Immature natural killer cell (primary cell): ENCODE measurements around the gene C20orf141. TPM values are rescaled to one million over a fixed set of nuclear protein-coding genes. Genes with fewer than 3 reads are reported as not detected.
"Not testable (repeated sequence)": the region's sequence is repeated elsewhere in the genome, so short reads cannot be mapped to it uniquely, and the experiment has no call there.

Experiments used
- DNase-seq, 3 donors: peaks; one replicate each; pipeline ENCODE4 v3.0.0; 2022; ENCODE audit warnings: mixed read lengths in 1 of 3
- H3K27ac Mint-ChIP-seq, 6 donors: one replicate each; pipeline ENCODE4 v1.8.0; 2020; ENCODE audit warnings: mixed read lengths in 6 of 6, mild to moderate bottlenecking in 5 of 6, inconsistent platforms in 4 of 6, moderate library complexity in 3 of 6
- H3K27me3 Mint-ChIP-seq, 3 donors: one replicate each; pipeline ENCODE4 v1.8.0; 2020 to 2021; ENCODE audit warnings: low read depth in 3 of 3, mild to moderate bottlenecking in 3 of 3, mixed read lengths in 3 of 3, moderate library complexity in 3 of 3, inconsistent platforms in 1 of 3
- H3K36me3 Mint-ChIP-seq, 3 donors: one replicate each; pipeline ENCODE4 v1.8.0; 2020; ENCODE audit warnings: mixed read lengths in 3 of 3, inconsistent platforms in 2 of 3, mild to moderate bottlenecking in 2 of 3
- H3K4me1 Mint-ChIP-seq, 2 donors: one replicate each; pipeline ENCODE4 v1.8.0; 2020; ENCODE audit warnings: inconsistent platforms in 2 of 2, mild to moderate bottlenecking in 2 of 2, mixed read lengths in 2 of 2, moderate library complexity in 1 of 2
- H3K4me3 Mint-ChIP-seq, 5 donors: one replicate each; pipeline ENCODE4 v1.8.0; 2020; ENCODE audit warnings: mild to moderate bottlenecking in 5 of 5, mixed read lengths in 5 of 5, inconsistent platforms in 3 of 5, moderate library complexity in 3 of 5
- H3K9me3 Mint-ChIP-seq, 6 donors: one replicate each; pipeline ENCODE4 v1.8.0; 2020; ENCODE audit warnings: mild to moderate bottlenecking in 6 of 6, mixed read lengths in 6 of 6, inconsistent platforms in 4 of 6, moderate library complexity in 3 of 6
- polyA plus RNA-seq, 3 donors: library from polyadenylated mRNA; unstranded; fragments of 300-500 nt; fragmentation: Illumina TruSeq; gene quantifications; one replicate each; pipeline ENCODE4 v1.2.3, GENCODE V29; 2021

The C20orf141 gene
- polyA plus RNA-seq, 3 donors from 2014 or later, result not detected

- peaks cover 18 to 27% of the 10 kb centered on the region in 2 donors for H3K4me1 Mint-ChIP-seq
- H3K27me3 Mint-ChIP-seq, result peaks cover 2 to 9% (median 6%) of the 10 kb centered on the region in 3 donors
- DNase-seq, result no peak
- peaks cover 0 to 2% (median 0%) of the 10 kb centered on the region in 6 donors for H3K9me3 Mint-ChIP-seq
- no peak overlapping the region for H3K4me3 Mint-ChIP-seq
- H3K27ac Mint-ChIP-seq, result peak overlapping the region in 1 of 6 donors; percentile 57
- peaks cover 0 to 3% (median 3%) of the 10 kb centered on the region in 3 donors for H3K36me3 Mint-ChIP-seq
These were observed 3.3 kb downstream of the C20orf141 start for GRCh38 chr20:2817891-2818595.

GRCh38 chr20:2820084-2820895, 5.5 kb downstream of the C20orf141 start:
- no peaks in the 10 kb centered on the region for H3K9me3 Mint-ChIP-seq
- peak overlapping the region; percentile 33 to 57 (median 39) for H3K4me3 Mint-ChIP-seq
- no peak for DNase-seq
- H3K27me3 Mint-ChIP-seq, result peaks cover 2 to 9% (median 6%) of the 10 kb centered on the region in 3 donors
- H3K36me3 Mint-ChIP-seq, result no peaks in the 10 kb centered on the region
- H3K4me1 Mint-ChIP-seq, result peaks cover 18 to 25% of the 10 kb centered on the region in 2 donors
- H3K27ac Mint-ChIP-seq, result no peak overlapping the region

DNA sequence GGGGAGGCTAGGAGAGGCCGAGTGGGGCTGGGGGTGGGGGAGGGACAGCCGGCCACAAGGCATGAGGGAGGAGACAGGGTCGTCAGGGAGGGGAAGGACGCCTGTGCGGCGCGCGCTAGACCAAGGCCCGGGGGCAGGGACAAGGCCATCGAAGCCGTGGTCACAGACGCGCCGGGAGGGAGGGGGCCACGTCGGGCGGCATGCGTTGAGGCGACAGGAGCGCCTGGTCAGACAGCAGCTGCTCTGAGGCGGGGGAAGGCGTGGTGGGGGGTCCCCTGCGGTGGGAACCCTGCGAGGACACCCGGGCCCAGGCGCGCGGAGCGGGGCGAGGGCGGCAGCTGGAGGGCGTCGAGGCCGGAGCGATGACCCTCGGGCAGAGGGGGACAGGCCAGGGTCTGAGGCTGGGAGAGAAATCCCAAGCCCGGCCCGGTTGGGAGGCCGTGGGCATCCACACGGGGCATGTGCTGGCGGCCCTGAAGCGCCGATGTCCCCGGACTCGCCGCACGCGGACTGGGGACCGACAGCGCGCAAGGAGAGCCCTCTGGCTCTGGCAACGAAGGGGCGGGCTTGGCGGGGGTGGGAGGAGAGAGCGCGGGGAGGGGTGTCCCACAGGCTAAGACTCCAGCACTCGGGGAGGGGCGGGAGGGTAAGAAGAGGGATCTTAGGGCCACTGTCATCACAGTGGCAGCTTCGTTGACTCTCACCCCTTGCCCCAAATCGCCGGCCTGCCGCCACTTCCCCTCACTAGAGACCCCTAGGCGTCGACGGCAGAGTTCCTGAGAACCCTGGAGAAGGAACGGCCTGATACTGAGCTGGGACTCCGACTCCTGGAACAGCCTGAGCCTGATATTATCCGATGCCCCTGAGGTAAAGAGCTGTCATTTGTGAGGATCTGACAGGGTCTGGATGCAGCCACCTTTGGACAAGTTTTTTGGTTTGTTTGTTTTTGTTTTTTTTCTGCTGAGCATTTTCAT, 6.4 kb downstream of the C20orf141 start:
- no peak for DNase-seq
- peak overlapping the region in 2 of 6 donors; percentile 24 to 73 for H3K27ac Mint-ChIP-seq
- peaks cover 26 to 31% of the 10 kb centered on the region in 2 donors for H3K4me1 Mint-ChIP-seq
- peaks cover 0 to 4% (median 0%) of the 10 kb centered on the region in 3 donors for H3K36me3 Mint-ChIP-seq
- peak overlapping the region; percentile 62 to 78 (median 72) for H3K4me3 Mint-ChIP-seq
- no peaks in the 10 kb centered on the region for H3K9me3 Mint-ChIP-seq
- H3K27me3 Mint-ChIP-seq, result peaks cover 2 to 9% (median 6%) of the 10 kb centered on the region in 3 donors

- peaks cover 2 to 9% (median 6%) of the 10 kb centered on the region in 3 donors for H3K27me3 Mint-ChIP-seq
- H3K27ac Mint-ChIP-seq, result peak overlapping the region in 1 of 6 donors; percentile 49
- peak overlapping the region; percentile 62 to 75 (median 66) for H3K4me3 Mint-ChIP-seq
- no peaks in the 10 kb centered on the region for H3K9me3 Mint-ChIP-seq
- H3K4me1 Mint-ChIP-seq, result peaks cover 35 to 37% of the 10 kb centered on the region in 2 donors
- peak; percentile 70 to 79 (median 75) for DNase-seq
- H3K36me3 Mint-ChIP-seq, result peaks cover 0 to 4% (median 0%) of the 10 kb centered on the region in 3 donors
These were observed 7.3 kb downstream of the C20orf141 start for GRCh38 chr20:2822073-2822472.

DNA sequence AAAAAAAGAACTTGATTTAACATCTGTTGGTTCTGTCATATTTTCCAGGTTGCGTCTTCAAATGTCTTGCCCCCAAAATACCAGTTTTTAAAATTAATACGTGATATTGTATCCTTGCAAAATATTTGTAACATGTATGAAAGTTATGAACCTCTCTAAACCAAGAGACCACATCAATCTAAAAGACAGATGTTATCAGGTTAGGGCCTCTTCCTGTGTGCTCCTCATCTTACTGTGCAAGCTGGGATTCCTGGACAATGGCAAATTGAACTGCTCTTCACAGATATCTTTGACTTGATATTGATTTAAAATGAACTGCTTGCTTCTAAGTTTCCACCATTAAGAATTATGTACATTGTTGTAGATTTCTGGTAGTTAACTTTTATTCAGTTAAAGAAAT, 11.0 kb downstream of the C20orf141 start:
- Mint-ChIP-seq H3K9me3 (no peaks in the 10 kb centered on the region), H3K27ac (peak overlapping the region in 4 of 6 donors; percentile 7 to 50 (median 36)), H3K4me1 (peaks cover 26 to 28% of the 10 kb centered on the region in 2 donors), H3K4me3 (peak overlapping the region; percentile 31 to 70 (median 53)), H3K27me3 (peaks cover 3 to 11% (median 9%) of the 10 kb centered on the region in 3 donors), H3K36me3 (peaks cover 0 to 4% (median 0%) of the 10 kb centered on the region in 3 donors)
- DNase-seq, result peak in 2 of 3 donors; percentile 14 to 17

- H3K27ac Mint-ChIP-seq, result no peak overlapping the region
- H3K36me3 Mint-ChIP-seq, result peaks cover 0 to 4% (median 0%) of the 10 kb centered on the region in 3 donors
- no peak for DNase-seq
- H3K4me1 Mint-ChIP-seq, result peaks cover 23 to 25% of the 10 kb centered on the region in 2 donors
- no peaks in the 10 kb centered on the region for H3K9me3 Mint-ChIP-seq
- H3K27me3 Mint-ChIP-seq, result peaks cover 3 to 9% (median 8%) of the 10 kb centered on the region in 3 donors
- peak overlapping the region in 3 of 5 donors; percentile 13 to 53 (median 50) for H3K4me3 Mint-ChIP-seq
These were observed 11.9 kb downstream of the C20orf141 start for GRCh38 chr20:2826655-2827054.

DNA sequence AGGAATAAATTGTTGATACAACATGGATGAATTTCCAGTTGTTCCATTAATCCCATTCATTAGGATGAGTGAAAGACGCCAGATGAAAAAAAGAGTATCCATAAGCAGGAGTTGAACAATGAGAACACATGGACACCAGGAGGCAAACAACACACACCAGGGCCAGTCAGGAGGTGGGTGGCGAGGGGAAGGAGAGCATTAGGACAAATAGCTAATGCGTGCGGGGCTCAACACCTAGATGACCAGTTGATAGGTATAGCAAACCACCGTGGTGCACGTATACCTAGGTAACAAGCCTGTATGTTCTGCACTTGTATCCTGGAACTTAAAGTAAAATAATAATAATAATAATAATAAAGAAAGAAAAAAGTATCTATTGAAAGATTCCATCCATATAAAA, 14.6 kb downstream of the C20orf141 start:
- DNase-seq, result no peak
- H3K27me3 Mint-ChIP-seq, result peaks cover 3 to 7% (median 6%) of the 10 kb centered on the region in 3 donors

GRCh38 chr20:2831206-2831605, 16.4 kb downstream of the C20orf141 start:
- H3K27me3 Mint-ChIP-seq, H3K27ac Mint-ChIP-seq, H3K9me3 Mint-ChIP-seq, H3K36me3 Mint-ChIP-seq, DNase-seq, H3K4me3 Mint-ChIP-seq: not testable (repeated sequence)
- H3K4me1 Mint-ChIP-seq, result peaks cover 10 to 11% of the 10 kb centered on the region in 2 donors

More for the DNA sequence above, 14.6 kb downstream of the C20orf141 start:
- no peak overlapping the region for H3K27ac Mint-ChIP-seq
- H3K4me1 Mint-ChIP-seq, result peaks cover 17 to 18% of the 10 kb centered on the region in 2 donors
- peaks cover 0 to 4% (median 0%) of the 10 kb centered on the region in 3 donors for H3K36me3 Mint-ChIP-seq
- no peak overlapping the region for H3K4me3 Mint-ChIP-seq
- H3K9me3 Mint-ChIP-seq, result no peaks in the 10 kb centered on the region

DNA sequence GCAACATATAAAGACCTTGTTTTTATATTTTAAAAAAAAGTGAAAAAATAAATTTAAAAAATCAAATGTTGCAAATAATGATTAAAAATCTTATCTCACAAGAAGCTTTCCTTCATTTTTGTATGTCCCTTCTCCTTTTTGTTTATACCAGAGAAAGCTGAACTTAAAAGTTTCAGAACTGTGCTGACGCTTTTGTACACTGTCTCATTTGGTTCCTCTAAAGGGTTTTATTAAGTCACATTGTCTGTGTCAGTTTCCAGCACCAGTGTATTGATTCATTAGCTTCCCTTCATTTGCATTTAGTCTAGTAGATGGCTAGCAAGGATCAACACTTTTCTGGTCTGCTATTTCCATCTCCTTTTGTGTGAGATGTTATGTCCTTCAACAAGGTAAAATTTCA, 19.0 kb downstream of the C20orf141 start:
- H3K27ac Mint-ChIP-seq, result no peak overlapping the region
- H3K36me3 Mint-ChIP-seq, result peaks cover 9 to 14% (median 9%) of the 10 kb centered on the region in 3 donors
- DNase-seq, result no peak
- H3K4me3 Mint-ChIP-seq, result no peak overlapping the region
- H3K9me3 Mint-ChIP-seq, result no peaks in the 10 kb centered on the region
- peaks cover 3 to 8% (median 4%) of the 10 kb centered on the region in 3 donors for H3K27me3 Mint-ChIP-seq
- peaks cover 0 to 12% of the 10 kb centered on the region in 2 donors for H3K4me1 Mint-ChIP-seq

GRCh38 chr20:2834401-2835110, 19.8 kb downstream of the C20orf141 start:
- H3K4me3 Mint-ChIP-seq, result no peak overlapping the region
- DNase-seq, result no peak
- H3K27ac Mint-ChIP-seq, result no peak overlapping the region
- H3K27me3 Mint-ChIP-seq, result peaks cover 0 to 12% (median 2%) of the 10 kb centered on the region in 3 donors
- H3K36me3 Mint-ChIP-seq, result peaks cover 9 to 14% (median 9%) of the 10 kb centered on the region in 3 donors
- no peaks in the 10 kb centered on the region for H3K9me3 Mint-ChIP-seq
- H3K4me1 Mint-ChIP-seq, result peaks cover 7 to 17% of the 10 kb centered on the region in 2 donors

DNA sequence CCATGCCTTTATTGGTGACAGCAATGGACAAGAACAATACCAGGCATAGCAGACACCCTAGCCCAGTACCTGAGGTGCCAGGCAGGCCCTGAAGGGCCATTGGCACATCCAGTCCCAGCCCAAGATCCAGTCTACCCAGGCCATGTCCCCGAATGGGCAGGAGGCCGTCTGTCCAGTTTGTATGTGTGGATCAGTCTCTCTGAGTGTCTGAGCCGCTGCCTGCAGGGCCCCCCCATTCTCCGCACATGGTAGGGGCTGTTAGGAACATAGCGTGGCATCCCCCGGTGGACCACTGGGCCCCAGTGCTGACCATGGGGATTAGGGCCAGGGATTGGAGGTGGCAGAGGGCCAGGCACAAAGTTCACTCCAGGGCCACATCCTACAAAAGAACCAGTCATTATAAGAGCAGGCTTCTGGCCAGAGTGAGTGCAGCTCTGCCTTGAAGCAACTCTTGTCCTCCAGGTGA, 20.6 kb downstream of the C20orf141 start:
- peaks cover 9 to 20% of the 10 kb centered on the region in 2 donors for H3K4me1 Mint-ChIP-seq
- peaks cover 9 to 14% (median 9%) of the 10 kb centered on the region in 3 donors for H3K36me3 Mint-ChIP-seq
- peaks cover 0 to 12% (median 2%) of the 10 kb centered on the region in 3 donors for H3K27me3 Mint-ChIP-seq
- no peak overlapping the region for H3K4me3 Mint-ChIP-seq
- H3K27ac Mint-ChIP-seq, result no peak overlapping the region
- H3K9me3 Mint-ChIP-seq, result no peaks in the 10 kb centered on the region
- no peak for DNase-seq

- Mint-ChIP-seq H3K36me3 (peaks cover 9 to 14% (median 9%) of the 10 kb centered on the region in 3 donors), H3K4me3 (no peak overlapping the region), H3K27ac (no peak overlapping the region), H3K9me3 (no peaks in the 10 kb centered on the region), H3K27me3 (peaks cover 0 to 12% (median 3%) of the 10 kb centered on the region in 3 donors), H3K4me1 (peaks cover 10 to 22% of the 10 kb centered on the region in 2 donors)
- no peak for DNase-seq
These were observed 21.2 kb downstream of the C20orf141 start for GRCh38 chr20:2836035-2836434.
